ENCODE results near the gene TRERF1.
"Not testable (repeated sequence)": the region's sequence is repeated elsewhere in the genome, so short reads cannot be mapped to it uniquely, and the experiment has no call there.

TRERF1 gene

DNA sequence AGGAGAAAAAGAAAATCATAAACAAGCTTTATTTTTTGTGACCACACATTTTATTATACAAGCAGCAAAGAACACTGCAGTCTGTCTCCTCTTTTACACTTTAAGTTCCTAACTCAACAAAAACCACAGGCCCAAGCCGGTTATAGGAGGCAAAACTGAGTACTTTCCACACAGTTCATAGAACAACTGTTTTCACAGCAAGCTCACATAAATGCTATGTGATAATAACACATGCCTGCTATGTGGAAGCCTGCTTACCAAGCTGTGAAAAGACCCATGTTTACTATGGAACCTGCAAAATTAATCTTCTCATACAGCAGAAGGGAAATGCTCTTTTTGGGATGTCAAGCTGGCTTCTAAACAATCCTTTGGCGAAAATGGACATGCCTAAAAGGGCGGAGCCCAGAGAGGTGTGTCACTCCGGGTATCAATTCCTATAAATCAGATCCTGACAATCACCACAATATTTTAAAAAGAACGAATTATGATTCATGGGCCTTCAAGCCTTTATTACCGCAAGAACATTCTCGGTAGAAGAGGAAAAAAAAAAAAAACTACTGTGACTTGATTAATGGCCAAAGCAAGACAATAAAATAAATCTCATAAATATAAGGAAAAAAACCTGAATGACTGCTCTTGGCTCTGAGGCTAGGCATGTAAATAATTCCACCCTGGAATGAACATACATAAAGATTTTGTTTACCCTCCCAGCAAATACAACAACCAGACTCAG lies 2.6 kb downstream of the TRERF1 start:
- peak; percentile 19 for DNase-seq

DNA sequence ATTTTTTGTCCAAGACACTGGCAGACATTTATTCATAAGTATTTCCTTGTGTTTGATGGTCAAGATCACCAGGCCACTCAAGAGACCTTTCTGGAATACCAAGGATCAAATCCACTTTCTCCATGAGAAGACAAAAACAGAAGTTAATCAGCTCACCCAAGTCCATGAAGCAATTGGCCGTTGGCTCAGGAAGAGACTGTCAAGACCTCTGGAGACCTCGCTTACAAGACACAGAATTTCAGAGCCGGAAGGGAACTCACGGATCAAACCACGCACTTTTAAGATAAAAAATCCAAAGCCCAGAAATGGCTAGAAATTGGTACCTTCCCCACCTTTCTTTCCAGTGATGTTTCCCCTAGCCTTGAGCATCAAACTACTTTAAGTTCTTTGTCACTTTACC lies 3.3 kb downstream of the TRERF1 start:
- DNase-seq, result no peak

- no peak for DNase-seq
Observed at GRCh38 chr6:42446996-42447395, 4.7 kb downstream of the TRERF1 start.

DNA sequence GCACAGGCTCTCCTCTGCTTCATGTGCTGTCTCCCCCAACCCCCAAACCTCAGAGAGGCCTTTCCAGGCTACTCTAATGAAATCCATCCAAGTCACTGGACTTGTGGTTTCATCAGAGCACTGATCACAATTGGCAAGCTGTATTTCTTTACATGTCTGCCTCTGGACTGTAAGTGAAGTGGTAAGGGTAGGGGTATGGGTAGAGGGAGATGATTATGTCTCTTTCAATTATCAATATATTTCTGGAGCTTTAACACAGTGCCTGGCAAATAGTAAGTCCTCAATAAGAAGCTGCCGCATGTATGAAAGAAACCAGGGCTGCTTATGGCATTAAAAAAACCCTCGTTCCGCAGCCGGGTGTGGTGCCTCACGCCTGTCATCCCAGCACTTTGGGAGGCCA lies 5.4 kb downstream of the TRERF1 start:
- no peak for DNase-seq

DNA sequence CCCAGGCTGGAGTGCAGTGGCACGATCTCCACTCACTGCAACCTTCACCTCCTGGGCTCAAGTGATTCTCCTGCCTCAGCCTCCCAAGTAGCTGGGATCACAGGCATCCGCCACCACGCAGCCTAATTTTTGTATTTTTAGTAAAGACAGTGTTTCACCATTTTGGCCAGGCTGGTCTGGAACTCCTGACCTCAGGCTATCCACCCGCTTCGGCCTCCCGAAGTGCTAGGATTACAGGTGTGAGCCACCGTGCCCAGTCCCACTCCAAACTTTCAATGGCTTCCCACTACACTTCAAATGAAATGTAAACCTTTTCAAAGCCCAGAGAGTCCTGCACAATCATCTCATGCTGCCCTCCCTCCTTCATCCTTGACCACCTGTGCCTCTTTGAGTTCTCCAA lies 5.8 kb downstream of the TRERF1 start:
- DNase-seq, result not testable (repeated sequence)

- DNase-seq, result no peak
Observed at GRCh38 chr6:42443312-42444060, 8.2 kb downstream of the TRERF1 start.

- peak; percentile 25 for DNase-seq
Observed at GRCh38 chr6:42441697-42442081, 10.0 kb downstream of the TRERF1 start.

GRCh38 chr6:42440778-42441696 lies 10.7 kb downstream of the TRERF1 start:
- DNase-seq, result no peak

DNA sequence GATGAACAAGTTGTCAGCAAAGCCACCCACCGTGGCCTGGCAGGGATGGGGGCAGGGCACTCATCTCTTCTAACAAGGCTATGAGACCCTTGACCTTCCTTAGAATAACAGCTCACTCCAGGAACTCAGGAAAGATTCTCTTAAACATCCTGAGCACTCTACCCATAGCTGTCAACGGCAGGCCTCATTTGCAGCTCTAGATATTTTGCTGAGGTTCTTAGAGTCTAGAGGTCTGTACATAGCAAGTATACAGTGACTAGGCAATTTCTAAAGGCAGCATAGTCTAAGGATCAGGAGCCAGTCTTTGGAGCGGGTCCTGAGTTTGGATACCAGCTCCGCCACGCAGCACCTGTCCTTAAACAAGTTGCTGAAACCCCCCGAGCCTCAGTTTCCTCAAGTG lies 11.7 kb downstream of the TRERF1 start:
- DNase-seq, result no peak

DNA sequence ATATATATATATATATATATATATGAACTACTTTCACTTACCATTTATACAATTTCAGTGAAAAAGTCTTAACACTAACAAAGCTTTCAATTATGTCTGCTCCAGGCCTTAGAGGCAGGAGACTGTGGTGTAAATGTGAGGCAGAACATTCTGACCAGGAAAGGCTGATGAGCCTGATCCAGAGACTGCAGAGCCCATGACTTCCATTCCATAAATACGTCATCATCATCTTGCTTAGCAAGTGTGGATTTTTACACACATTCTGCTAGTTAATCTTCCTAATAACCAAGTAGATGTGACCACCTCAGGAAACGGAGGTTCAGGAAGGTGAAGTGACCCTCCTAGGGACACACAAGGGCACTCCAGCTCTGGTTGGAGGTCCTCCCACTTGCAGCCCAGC lies 14.9 kb downstream of the TRERF1 start:
- peak; percentile 49 for DNase-seq

DNA sequence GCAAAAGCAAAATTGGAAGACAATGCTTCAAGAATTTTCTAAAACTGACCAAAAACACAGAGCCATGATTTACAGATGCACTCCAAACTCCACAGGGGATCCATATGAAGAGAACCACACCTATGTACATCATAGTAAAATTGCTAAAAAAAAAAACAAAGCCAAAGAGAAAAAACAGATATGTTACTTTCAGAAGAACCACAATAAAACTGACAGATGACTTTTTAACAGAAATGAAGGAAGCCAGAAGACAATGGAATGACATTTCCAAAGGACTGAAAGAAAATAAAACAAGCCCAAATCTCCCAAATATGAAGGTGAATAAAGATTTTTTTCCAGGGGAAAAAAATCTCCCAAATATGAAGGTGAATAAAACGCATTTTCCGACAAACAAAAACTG lies 17.5 kb downstream of the TRERF1 start:
- DNase-seq, result no peak

GRCh38 chr6:42433409-42433808 lies 18.3 kb downstream of the TRERF1 start:
- no peak for DNase-seq

- no peak for DNase-seq
Observed at GRCh38 chr6:42431877-42432276, 19.8 kb downstream of the TRERF1 start.

DNA sequence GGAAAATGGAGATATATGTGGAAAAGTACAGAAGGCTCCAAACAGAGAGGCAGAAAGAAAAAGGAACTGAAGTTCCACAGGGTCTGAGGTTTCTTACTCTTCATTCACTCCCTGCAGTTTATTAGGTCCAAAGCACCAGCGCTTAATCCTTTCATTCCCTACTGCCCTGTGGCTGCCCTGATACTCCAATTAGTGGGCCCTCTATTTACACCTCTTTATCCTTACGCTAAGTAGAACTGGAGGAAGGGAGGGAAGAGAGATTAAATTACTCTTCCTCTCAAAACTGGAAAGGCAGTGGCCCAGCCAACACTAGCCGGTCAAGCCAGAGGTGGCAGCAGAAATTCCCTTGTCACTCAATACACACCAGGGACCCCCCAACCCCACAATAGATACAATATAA lies 20.4 kb downstream of the TRERF1 start:
- no peak for DNase-seq

DNA sequence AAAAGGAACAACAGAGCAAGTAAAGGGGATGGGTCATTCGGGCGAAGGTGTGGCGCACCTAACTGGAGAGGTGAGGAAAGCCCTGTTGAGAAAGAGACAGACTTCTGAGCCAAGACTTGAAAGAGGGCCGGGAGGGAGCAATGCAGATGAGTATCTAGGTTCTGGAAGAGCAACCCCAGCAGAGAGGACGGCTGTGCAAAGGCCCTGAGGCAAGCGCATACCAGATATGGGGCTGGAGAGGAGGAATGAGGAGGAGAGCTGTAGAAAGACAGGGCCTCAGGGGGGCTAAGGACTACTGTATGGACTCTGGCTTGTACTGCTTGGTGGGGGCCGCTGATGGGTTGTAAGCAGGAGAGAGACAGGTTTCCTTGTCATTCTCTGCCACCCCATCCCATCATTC lies 21.9 kb downstream of the TRERF1 start:
- DNase-seq, result no peak

DNA sequence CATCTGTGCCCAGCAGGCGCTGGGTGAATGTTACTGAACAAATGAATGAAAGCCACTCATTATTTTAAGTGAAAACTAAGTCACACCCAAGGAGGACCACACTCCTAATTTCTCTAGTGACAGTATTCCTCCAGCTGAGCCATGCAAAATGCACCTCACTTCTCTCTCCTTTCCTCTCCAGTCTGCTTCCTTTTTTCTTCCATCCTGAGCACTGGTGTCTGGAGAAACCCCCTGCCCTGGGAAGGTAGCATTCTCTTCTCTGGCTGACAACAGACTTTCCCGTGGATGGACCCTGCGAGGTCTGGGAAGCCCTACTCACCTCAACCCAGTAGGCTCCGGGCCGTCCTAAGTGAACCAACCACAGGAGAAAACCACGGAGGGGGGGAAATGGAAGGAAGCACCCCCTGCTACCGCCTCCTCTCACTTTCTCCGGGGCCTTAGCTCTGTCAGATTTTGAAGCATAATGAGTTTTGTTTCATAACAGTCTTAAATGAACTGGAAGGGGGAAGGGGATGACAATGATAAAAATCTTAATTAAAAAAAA lies 22.6 kb downstream of the TRERF1 start:
- DNase-seq, result no peak

GRCh38 chr6:42428326-42429041 lies 23.2 kb downstream of the TRERF1 start:
- DNase-seq, result peak; percentile 39

DNA sequence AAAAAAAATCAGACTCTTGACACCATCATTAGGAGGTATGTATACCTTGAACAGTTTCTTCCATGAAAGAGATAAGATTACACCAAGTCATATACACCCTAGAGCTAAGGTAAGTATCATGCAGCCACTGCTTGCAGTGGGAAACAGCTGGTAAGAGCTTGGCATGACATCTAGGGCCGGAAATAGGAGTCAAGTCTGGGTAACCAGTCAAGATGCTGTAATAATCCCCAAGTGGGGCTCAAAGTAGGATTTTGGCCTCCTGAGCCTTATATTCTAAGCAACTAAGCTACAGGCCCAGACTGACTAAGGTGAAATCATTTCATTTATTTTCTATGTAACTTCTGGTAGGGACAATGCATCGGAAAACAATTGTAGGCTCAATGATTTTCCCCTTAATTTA lies 23.9 kb downstream of the TRERF1 start:
- DNase-seq, result no peak

DNA sequence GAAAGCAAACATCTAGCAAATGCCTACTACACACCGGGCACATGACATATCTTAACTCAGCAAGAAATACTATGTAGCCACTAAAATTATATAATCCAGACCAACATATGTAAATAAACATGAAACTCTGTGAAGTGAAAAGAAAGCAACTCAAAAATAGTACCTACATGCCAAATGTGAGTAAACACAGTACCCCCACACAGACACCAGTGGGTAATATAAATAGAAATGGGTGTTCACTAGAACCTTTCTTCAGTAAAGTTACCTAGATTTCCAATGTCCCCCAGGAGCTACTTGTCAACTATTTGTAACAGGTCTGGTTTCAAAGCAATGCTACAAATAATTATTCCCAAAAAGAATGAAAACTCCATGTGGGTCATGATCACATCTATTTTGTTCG lies 25.5 kb downstream of the TRERF1 start:
- no peak for DNase-seq

- no peak for DNase-seq
Observed at GRCh38 chr6:42424906-42425474, 26.7 kb downstream of the TRERF1 start.

DNA sequence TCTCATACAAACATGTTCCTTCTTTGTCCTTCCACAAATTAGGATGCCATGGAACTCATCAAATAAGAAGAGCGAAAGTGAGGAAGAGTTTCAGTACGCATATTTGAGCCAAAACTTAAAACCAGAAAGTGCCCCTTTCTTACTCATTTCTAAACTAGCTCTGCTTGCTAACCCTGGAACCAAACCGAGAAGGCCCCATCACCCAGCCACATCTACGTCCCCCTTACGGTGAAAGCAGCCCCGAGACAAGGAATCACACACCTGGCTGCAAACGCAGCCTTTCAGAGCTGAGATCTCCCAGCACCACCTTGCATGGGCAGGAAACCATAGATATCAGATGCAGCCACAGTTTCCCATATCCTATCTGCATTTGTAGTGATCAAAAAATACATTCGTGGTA lies 28.5 kb downstream of the TRERF1 start:
- no peak for DNase-seq

DNA sequence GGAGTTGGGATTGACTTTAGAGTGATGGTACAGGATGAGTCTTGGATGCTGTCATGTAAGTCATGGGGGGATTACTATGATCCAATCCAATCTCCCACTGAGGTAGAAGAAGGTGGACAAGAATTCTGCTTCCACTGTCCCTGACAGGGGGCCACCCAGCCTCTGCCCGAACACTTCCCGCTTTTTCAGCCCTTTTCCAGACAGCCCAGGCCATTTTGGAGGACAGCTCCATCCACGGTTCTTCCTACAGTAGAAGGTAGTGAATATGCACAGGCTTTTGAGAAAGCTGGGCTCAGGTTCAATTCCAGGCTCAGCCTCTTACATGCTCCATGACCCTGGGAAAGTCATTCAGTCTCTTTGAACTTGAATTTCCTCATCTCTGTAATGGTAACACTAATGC lies 31.0 kb downstream of the TRERF1 start:
- DNase-seq, result no peak

Measured in EL (cell line).